Activated T-cell treated with anti-CD3 and anti-CD28 coated beads for 1 hour (primary cell): Measurements from ENCODE around the gene ENGASE.
"Not testable (repeated sequence)": the region's sequence is repeated elsewhere in the genome, so short reads cannot be mapped to it uniquely, and the experiment has no call there.

ENCODE experiments used
- DNase-seq: peaks from one replicate; pipeline ENCODE4 v3.0.0-alpha.2; 2020; ENCODE audit warnings: low read depth

ENGASE gene

DNA sequence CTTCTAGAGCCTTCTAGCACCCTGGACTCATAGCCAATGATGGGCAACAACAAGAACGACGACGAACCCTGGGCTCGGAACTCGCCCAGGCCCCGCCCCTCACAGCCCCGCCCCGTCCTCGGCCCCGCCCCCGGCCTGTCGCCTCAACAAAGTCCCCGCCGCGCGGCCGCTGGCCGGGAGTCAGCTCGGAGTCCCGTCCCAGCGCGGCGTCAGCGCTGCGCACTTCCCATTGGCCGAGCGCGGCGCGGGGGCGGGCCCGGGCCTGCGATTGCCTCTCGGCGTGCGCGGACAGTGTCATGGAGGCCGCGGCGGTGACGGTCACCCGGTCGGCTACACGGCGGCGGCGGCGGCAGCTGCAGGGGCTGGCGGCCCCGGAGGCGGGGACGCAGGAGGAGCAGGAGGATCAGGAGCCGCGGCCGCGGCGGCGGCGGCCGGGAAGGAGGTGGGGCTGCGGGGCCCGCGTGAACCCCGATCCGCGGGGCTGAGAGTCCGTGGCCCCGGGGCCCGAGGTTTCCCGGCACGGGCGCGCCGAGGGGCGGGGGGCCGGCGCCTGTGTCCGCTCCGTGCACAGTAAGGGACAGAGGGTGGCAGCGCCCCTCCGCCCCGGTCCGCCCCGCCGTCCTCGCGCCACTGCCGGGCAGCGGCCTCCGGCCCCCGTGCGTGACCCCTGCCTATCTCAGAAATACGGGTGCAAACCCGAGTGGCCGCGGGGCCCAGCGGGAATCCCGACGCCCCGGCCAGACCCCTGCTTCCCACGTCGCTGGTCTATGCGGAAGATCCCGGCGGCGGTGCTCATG lies at the start of gene ENGASE:
ENGASE (plus strand) TSS at position 176 of the 797 bp plus-strand sequence; CDS start at position 297, 121 bp downstream.
- peak; percentile 87 for DNase-seq

DNA sequence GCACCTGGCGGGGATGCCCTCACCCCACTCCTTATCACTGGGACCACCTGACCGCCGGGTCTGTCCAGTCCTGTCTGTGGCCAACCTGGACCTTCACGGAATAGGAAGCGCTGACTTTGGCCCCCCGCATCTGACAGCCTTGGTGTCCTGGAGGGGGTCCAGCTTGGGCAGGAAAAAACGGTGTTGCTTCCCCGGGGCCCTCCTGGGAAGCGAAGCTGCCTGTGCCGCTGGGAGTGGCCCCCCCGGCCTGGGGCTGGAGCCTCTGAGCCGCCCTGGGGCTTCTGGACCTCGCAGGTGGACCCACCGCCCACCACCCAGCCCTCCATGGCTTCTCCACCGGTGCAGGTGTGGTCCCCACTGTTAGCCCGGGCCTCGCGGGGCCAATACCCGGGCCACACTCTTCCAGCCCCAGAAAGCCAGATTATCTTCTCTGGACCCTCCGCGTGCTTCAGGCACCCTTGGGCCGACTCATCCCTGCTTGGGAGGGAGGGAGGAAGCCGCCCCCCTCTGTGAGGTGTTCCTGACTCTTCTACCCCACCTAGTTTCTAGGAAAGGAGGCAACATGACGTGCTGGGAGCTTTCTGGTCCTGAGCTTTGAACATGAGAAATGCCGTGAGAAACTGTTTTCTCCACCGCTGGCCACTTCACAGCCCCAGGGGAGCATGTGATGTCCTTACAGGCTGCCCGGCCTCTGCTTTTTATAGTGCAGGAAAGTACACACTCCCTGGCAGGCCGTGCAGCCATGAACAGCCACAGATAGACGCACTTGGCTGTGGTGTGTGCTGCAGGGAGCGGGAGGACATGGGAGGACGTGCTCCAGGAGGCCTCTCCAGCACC lies 49.5 kb upstream of the ENGASE start:
- DNase-seq = no peak

GRCh38 chr17:79026376-79027273 lies 48.0 kb upstream of the ENGASE start:
- no peak for DNase-seq

- no peak for DNase-seq
Measured at GRCh38 chr17:79027274-79027924, 47.2 kb upstream of the ENGASE start.

GRCh38 chr17:79027925-79028491 lies 46.6 kb upstream of the ENGASE start:
- DNase-seq = no peak

- no peak for DNase-seq
Measured at GRCh38 chr17:79028496-79029326, 45.9 kb upstream of the ENGASE start.

GRCh38 chr17:79029327-79030009 lies 45.2 kb upstream of the ENGASE start:
- no peak for DNase-seq

DNA sequence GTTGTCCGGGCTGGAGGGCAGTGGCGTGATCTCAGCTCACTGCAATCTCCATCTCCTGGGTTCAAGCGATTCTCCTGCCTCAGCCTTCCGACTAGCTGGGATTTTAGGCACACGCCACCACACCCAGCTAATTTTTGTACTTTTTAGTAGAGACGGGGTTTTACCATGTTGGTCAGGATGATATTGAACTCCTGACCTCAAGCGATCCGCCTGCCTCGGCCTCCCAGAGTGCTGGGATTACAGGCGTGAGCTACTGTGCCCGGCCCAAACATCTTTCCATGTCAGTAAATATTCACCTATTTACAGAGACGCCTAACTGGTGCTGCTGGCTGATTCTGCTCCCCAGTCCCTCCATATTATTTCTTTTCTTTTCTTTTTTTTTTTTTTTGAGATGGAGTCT lies 44.0 kb upstream of the ENGASE start:
- not testable (repeated sequence) for DNase-seq

DNA sequence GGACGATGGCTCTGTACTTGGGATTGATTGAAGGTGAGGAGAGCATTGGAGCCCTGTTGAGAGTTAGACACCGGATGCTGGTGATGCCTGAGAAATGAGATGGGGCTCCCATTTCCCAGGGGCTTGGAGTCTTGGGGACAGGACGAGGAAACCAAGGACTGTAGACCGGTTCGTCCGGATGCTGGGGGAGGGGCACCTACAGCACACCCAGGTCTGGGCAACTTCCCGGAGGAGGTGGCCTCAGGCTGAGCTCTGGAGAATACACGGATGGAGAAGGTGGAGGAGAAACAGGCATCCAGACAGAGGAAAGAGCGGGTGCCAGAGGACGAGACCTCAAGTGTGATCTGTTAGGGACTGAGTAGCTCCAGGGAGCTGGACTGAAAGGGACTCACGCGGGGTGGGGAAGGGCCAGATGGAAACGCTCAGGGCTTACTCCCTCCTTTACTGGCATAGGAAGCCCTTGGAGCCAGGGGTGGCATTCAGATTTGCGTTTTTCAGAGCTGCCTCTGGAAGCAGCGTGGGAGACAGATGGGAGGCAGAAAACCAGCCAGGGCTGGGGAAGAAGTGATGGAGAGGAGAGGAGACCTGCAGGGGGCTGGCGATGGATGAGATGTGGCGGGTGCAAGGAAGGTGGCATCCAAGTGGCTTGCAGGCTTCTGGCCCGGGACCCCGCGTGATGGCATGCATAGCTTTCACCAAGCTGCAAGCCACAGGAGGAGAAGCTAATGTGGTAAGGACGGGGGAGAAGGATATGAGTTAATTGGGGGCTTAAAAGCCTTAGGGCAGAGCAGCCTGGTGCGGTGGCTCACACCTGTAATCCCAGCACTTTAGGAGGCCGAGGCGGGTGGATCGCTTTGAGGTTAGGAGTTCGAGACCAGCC lies 42.4 kb upstream of the ENGASE start:
- no peak for DNase-seq

GRCh38 chr17:79033046-79033616 lies 41.5 kb upstream of the ENGASE start:
- no peak for DNase-seq

DNA sequence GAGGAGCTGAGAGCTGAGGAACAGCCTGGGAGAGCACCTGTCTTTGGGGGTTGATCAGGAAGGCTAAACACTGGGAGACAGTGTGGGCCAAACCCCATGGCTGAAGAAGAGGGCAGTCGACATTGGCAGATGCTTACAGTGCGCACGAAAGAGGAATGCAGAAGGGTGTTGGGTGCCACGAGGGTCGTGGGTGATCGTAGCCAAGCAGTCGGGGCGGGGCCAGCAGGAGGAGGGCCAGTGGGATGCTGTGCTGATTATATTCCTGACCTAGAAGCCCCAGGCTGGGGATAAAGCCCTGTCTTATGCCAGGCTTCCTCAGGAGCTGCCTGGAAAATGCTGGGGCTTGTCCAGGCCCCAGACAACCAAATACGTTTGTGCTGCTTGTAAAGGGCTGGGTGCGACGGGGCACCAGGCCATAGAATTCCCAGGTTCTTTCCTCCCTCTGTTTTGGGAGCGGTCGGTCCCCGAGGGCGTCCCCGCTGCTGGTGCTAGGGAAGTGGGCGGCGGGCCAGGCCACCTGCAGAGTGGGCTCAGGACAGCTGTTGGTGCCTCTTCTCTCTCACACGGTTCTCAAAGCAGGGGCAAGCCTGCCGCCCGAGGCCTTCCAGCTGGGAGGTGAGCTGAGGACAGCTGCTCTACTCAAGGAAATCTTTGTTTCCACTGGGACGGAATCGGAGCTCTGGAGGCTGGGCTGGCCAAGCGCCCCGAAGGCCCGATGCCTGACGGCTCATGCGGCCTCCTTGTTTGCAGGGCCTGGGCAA lies 40.7 kb upstream of the ENGASE start:
- no peak for DNase-seq

DNA sequence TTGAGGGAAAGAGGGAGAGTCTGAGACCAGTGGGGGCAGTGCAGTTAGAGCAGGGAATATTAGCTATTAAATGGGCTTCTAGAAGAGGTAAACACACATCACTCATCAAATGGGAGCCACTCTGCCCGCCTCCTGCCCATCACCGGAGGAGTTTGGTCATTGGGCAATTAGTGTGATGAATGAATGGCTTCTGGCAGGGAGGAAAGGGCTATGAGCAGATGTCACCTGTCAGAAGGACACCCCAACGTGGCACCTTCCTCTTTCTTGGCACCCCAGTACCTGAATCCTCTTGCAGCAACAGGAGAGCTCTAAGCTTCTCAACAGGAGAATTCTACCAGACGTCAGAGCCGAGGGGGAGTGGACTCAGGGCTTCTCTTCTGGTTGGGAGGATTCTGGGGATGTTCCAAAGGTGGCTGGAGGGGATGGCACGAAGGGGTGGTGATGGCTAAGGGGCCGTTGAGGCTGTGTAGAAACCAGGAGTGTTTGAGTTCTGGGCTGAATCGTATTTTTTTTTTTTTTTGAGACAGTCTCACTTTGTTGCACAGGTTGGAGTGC lies 39.6 kb upstream of the ENGASE start:
- DNase-seq = no peak

GRCh38 chr17:79035686-79036085 lies 38.9 kb upstream of the ENGASE start:
- no peak for DNase-seq

- no peak for DNase-seq
Measured at GRCh38 chr17:79036181-79036580, 38.4 kb upstream of the ENGASE start.

GRCh38 chr17:79036596-79036995 lies 38.0 kb upstream of the ENGASE start:
- no peak for DNase-seq

DNA sequence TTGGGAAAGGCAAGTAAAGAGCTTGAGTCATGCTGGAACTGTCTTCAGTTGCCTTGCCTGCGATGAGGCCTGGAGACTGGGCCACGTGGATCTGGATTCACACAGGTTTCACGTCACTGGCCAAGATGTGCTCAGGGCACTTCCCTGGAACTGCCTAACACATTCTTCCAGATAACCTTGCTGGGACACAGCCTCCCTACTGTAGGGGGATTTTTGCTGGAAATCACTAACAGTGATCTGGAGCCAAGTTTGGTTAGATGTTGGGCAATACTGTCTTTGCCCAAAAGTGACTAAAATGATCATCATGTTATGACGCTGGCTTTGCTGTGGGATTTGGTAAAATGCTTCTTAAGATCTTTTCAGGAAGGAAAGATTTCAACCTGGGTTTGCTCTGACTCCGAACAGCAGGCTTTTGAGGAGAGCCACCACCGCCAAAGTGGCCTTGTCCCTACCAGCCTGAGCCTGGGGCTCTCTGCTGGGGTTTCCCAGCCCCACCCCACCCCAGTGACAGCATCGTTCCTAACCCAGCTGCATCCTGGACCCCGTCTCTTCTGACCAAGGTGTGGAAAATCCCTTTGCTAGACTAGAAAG lies 36.0 kb upstream of the ENGASE start:
- no peak for DNase-seq

GRCh38 chr17:79039171-79039570 lies 35.5 kb upstream of the ENGASE start:
- no peak for DNase-seq
